HS-5 (cell line): ENCODE results near the gene SCG3.

ENCODE experiments used
- DNase-seq: peaks from one replicate; pipeline ENCODE4 v3.0.0-alpha.2; 2012; ENCODE audit warnings: low read depth

The SCG3 gene

GRCh38 chr15:51727141-51727897 lies 46.0 kb downstream of the SCG3 start:
- no peak for DNase-seq

DNA sequence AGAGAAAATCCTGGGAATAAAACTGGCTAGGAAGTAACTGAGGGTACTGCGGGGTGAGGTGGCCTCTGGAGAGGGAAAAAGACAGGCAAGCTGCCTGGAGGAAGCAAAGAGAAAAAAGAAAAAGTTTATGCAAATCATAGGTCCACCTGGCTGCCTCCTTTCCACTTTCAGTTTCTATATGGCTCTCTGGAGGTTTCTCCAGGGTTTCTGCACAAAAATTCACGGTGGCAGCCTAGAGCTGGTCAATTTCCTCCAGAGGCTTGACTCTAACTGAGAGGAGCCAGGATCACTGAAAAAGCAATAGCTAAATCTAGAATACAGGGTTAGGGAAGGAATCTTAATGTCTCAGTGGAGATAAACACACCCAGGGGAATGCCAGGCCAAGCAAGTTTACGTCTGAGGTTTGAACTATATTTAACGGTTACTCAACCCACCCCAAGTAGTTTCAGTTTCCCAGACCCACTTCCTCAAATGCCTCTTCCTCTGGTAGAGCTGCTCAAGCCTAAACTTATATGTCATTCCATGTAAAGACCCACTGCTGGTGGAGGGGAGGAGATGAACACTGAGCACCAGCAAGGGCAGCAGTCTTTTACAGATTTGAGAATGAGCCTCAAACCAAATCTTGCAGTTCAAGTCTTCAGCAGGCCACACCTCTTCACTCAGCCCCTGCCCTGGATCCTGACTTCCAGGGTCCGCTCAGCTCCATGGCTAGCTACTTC lies 50.4 kb downstream of the SCG3 start:
- DNase-seq = no peak

- DNase-seq = no peak
Observed at GRCh38 chr15:51732646-51733045, 51.3 kb downstream of the SCG3 start.

DNA sequence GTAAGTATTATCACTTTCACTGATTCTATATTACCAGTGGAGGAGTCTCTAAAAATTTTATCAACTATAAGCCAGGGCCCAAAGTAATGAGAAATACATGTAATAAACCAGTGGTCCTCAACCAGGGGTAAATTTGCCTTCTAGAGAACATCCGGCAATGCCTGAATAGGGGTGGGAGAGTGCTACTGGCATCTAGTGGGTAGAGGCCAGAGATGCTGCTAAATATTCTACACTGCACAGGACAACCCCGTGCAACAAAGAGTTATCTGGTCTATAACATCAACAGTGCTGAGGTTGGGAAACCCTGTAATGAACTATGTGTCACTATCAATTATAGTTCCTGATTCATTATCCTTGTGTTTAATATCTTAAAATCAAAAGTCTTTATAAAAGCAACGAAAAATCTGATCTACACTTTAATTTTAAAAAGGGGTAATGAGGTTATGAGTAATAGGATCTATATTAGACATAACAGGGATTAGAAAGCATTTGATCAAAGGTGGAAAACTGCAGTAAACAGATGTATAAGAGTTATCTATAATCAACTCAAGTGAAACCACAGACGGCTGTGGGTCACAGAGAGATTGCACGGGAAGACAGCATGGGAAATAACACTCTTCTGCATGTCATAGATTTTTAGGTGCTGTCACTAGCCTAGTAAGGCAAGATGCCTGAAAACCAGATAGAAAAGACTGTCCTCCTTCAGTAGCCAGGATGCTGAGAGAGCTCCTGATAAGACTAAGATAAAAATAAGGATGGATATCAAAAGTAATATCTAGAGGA lies 54.1 kb downstream of the SCG3 start:
- DNase-seq = no peak

GRCh38 chr15:51736069-51736468 lies 54.8 kb downstream of the SCG3 start:
- no peak for DNase-seq

DNA sequence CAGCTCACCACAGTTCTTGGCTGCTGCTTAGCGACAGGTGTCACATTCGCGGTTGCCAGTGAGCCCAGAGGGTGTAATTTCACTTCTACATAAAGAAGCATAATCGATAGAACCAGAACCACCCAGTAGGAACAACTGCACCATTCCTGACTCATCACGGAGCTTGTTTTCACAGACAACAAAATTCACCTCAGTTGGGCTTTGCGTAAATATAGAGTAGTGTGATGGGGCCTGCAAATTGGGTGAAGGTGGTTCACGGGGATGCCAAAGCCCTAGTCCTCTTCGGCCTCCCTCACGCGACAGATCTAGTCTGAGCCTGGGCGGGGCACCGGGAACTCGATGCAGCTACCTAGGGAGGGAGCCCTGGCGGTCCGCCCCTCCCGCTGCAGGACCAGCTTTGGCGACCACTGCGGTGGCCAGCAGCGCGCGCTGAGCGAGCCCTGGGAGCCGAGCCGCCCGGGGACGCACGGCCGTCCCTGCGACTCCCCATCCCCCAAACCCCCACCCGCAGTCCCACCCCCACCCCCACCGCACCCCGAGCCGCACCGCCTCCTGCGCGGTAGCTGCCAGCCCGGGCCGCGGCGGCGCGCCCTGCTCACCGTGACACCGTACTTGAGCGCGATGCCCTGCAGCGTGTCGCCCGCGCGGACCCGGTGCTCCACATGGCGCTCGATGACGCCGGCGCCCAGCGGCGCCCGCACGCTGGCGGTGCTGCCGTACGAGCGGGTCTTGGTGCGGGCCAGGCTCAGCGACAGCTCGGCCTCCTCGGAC lies 55.6 kb downstream of the SCG3 start:
- DNase-seq = no peak

GRCh38 chr15:51737522-51738305 lies 56.4 kb downstream of the SCG3 start, which contains the start of gene LYSMD2:
Gene LYSMD2, minus strand, starts transcription at chr15:51737655. Its CDS starts 33 bp downstream, at chr15:51737622.
- DNase-seq = no peak

GRCh38 chr15:51738553-51738952 lies 57.2 kb downstream of the SCG3 start:
- no peak for DNase-seq

DNA sequence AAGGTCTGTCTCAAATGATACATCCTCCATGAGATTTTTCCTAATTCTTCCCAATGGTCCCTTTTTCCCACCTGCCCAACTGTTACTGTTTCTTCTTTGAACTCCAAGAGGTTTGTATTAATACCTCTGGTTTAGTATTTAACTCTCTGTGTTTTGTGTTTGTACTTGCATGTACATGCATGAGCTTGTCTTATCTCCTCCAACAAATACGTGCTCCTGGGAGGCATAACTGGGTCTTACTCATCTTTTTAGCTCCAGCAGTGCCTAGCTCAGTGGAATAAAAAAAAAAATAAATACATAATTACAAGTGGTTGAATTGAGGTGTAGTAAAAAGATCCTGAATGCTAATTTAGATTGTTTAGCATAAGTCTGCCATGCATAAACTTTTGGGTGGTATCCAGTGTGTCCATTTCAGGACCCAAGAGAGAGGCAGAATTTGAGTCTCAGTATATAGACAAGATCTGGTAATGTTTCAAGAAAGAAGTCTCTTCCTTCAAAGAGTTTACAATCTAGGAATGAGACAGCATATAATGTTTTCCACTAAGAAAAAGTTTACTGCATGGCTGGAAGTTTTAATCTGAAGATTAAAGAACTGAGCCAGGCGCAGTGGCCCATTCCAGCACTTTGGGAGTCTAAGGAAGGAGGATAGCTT lies 57.9 kb downstream of the SCG3 start:
- no peak for DNase-seq

DNA sequence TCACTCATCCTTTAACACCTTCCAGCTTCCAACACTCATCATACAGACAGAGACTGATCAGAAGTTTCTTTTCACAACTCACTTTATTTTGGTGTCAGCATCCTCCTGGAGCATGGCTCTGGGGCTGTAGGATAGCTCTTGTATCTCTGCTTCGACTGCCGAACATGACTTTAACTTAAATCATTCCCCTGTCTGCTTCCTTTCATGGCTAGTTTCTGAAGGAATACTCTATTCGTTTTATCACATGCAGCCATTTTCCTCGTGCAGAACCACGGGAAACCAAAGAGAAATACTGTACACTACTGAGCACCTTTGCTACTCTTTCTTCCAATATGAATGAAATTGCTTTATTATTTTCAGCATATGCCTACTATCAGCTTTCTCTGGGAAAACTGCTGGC lies 68.0 kb downstream of the SCG3 start:
- DNase-seq = no peak

GRCh38 chr15:51750186-51750585 lies 68.9 kb downstream of the SCG3 start:
- no peak for DNase-seq

DNA sequence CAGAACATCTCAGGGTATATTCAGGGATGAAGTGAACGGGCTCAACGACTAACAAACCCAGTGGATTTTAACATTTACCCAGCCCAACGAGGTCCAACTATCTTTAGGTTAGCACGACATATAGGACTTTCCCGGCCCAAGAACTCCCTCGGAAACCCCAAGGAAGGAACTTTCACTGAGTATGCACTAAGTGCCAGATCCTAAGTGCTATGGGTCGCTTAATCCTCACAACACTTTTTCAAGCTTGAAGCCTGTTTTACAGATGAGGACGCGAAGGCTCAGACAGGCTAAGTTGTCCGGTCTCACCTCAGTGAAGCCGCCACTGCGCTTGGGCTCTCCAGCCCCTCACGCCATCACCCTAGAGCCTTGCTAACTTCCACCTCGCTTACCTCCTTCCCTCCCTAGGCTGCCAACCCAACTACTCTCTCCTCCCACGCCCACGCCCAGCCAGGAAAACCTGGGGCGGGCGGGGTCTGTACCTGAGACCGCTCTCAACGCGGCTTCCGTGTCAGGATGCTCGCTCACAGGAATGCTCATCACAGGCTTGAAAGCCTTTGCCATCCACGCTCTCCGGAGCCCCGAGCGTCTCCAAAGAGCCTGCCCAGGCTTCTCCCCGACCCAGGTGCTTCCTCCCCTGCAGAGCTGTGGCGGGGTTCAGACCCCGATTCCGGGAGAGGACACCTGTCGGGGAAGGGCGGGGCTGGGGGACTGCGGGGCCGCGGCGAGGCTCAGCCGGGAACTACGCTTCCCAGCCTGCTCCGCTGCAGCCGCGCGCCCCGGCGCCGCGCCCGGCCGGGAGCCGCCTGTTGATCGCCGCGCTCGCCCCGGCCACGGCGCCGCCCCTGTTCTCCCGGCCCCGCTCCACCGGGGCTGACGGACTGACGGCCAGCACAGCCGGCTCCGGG lies 69.7 kb downstream of the SCG3 start, which contains the start of gene TMOD2:
Gene TMOD2 (plus strand): TSS at position 806 of the 905 bp plus-strand sequence. CDS start 14,845 bp downstream, outside the sequence.
- no peak for DNase-seq

- DNase-seq = no peak
Observed at GRCh38 chr15:51751697-51752683, 70.7 kb downstream of the SCG3 start.

DNA sequence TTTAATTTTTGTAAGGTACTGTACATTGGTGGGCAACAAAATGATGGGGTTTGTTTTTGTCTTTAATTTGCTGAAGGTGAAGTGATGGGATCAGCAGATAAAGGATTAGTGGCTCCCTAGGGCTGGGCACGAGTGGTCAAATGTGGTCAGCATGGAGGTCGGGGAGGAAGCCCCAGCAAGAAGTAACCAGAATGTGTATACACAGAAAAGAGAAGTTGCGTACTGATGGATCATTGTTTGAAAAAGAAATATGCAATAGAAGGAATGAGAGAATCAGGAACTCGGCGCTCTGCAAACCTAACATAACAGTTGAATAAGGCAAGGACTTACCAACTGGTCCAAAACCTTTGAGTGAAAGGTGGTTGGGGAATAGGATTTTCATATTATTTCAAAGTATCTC lies 71.6 kb downstream of the SCG3 start:
- no peak for DNase-seq

GRCh38 chr15:51754267-51754666 lies 73.0 kb downstream of the SCG3 start:
- DNase-seq = no peak

GRCh38 chr15:51755790-51756189 lies 74.5 kb downstream of the SCG3 start:
- DNase-seq = no peak

DNA sequence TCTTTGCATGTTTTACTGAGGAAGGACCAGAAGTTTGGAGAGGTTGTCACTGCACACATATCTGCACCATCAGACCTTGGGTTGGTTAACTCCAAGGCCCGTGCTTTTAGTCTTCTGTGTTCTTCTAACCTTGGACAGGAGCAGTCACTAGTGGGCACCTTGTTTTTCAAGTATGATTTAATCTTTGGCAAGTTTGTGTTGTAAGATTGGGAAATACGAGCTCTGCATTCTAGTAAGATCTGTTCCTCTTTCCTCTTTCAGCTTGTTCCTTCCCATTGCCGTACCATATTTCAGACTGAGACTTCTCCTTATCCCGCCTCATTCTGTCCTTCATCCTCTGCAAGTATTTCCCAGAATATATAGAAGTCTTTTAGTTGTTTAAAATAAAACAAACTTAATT lies 75.2 kb downstream of the SCG3 start:
- DNase-seq = no peak

GRCh38 chr15:51757450-51757849 lies 76.1 kb downstream of the SCG3 start:
- DNase-seq = no peak
